AG10803 (cell line): ENCODE data around the gene HOXB3.

Source experiments
- DNase-seq: peaks from one replicate; pipeline ENCODE4 v3.0.0; 2010; ENCODE audit warnings: low read depth
- H3K4me3 ChIP-seq: 2 replicates; pipeline ENCODE4 v1.5.1; 2011; ENCODE audit warnings: mild to moderate bottlenecking, low read length, control low read depth
- CTCF ChIP-seq: conservative IDR thresholded peaks from 2 replicates; pipeline ENCODE4 v1.5.1; 2011; ENCODE audit warnings: mild to moderate bottlenecking, low read length, control low read depth, inconsistent platforms

HOXB3 gene

GRCh38 chr17:48563867-48564187 lies 26.2 kb downstream of the HOXB3 start:
- no peak for DNase-seq
- TF ChIP-seq CTCF = no peak
- peak overlapping the region; percentile 60 for H3K4me3 ChIP-seq

- TF ChIP-seq CTCF = no peak
- peak overlapping the region; percentile 60 for H3K4me3 ChIP-seq
- DNase-seq = no peak
Measured at GRCh38 chr17:48563385-48563838, 26.6 kb downstream of the HOXB3 start.

GRCh38 chr17:48562934-48563333 lies 27.1 kb downstream of the HOXB3 start:
- H3K4me3 ChIP-seq = peak overlapping the region; percentile 60
- TF ChIP-seq CTCF = no peak
- no peak for DNase-seq

- peak overlapping the region; percentile 60 for H3K4me3 ChIP-seq
- peak; percentile 60 for DNase-seq
- peak; percentile 50 for TF ChIP-seq CTCF
Measured at GRCh38 chr17:48561884-48562810, 27.9 kb downstream of the HOXB3 start.

- DNase-seq = no peak
- H3K4me3 ChIP-seq = no peak overlapping the region
- TF ChIP-seq CTCF = no peak
Measured at GRCh38 chr17:48559840-48560817, 29.9 kb downstream of the HOXB3 start.

- peak overlapping the region; percentile 9 for H3K4me3 ChIP-seq
- no peak for DNase-seq
- TF ChIP-seq CTCF = no peak
Measured at GRCh38 chr17:48559122-48559839, 30.8 kb downstream of the HOXB3 start.
